GM15510 (cell line): ENCODE results near the gene TP53.

Experiments
- POLR2A ChIP-seq: IDR thresholded peaks from 3 replicates; pipeline ENCODE4 v1.6.1; 2011; ENCODE audit warnings: borderline replicate concordance; ENCODE audit not compliant: insufficient read length; ENCODE audit errors: extremely low read depth

Gene TP53

GRCh38 chr17:7667656-7668406 lies 19.5 kb downstream of the TP53 start:
- no peak for TF ChIP-seq POLR2A

GRCh38 chr17:7656958-7657609 lies 30.2 kb downstream of the TP53 start:
- TF ChIP-seq POLR2A, result no peak

- TF ChIP-seq POLR2A, result no peak
Observed at GRCh38 chr17:7655541-7655840, 31.8 kb downstream of the TP53 start.

- TF ChIP-seq POLR2A, result no peak
Observed at GRCh38 chr17:7654832-7655540, 32.3 kb downstream of the TP53 start.

- no peak for TF ChIP-seq POLR2A
Observed at GRCh38 chr17:7652388-7653356, 34.6 kb downstream of the TP53 start.

GRCh38 chr17:7651665-7652387 lies 35.5 kb downstream of the TP53 start:
- no peak for TF ChIP-seq POLR2A

GRCh38 chr17:7651097-7651664 lies 36.1 kb downstream of the TP53 start:
- TF ChIP-seq POLR2A, result no peak

GRCh38 chr17:7650509-7651096 lies 36.7 kb downstream of the TP53 start, which contains the start of gene ATP1B2:
TSS of gene ATP1B2 (plus strand) at chr17:7650926. CDS start at chr17:7651519, 593 bp downstream.
- TF ChIP-seq POLR2A, result no peak

GRCh38 chr17:7647018-7647417 lies 40.3 kb downstream of the TP53 start:
- TF ChIP-seq POLR2A, result no peak

GRCh38 chr17:7646457-7646856 lies 40.8 kb downstream of the TP53 start:
- no peak for TF ChIP-seq POLR2A

- TF ChIP-seq POLR2A, result no peak
Observed at GRCh38 chr17:7644775-7645174, 42.5 kb downstream of the TP53 start.

GRCh38 chr17:7640783-7641182 lies 46.5 kb downstream of the TP53 start:
- no peak for TF ChIP-seq POLR2A

- TF ChIP-seq POLR2A, result no peak
Observed at GRCh38 chr17:7636163-7636562, 51.1 kb downstream of the TP53 start.

GRCh38 chr17:7634384-7634783 lies 52.9 kb downstream of the TP53 start:
- no peak for TF ChIP-seq POLR2A

GRCh38 chr17:7633093-7633492 lies 54.2 kb downstream of the TP53 start:
- TF ChIP-seq POLR2A, result no peak
